Measurements from ENCODE around the gene INAFM1.

The INAFM1 gene

DNA sequence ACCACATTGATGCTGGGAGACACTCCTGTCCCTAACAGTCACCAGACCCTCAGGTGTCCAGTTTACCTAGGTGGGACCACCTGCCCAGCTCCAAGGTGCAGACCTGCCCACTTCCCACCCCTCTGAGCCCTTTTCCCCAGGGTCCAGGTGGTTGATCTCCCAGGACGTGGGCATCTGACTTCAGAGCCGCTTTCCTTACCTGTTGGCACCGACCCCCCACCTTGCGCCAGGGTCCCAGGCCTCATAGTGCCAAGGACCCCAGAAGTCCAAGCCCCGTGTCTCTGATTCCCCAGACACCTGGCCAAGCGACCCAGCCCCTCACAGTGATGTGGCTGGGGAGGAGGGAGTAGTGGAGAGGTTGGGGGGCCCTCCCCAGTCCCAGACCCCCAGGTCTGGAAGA lies 34.1 kb upstream of the INAFM1 start:
- TF ChIP-seq, protein P1, sequence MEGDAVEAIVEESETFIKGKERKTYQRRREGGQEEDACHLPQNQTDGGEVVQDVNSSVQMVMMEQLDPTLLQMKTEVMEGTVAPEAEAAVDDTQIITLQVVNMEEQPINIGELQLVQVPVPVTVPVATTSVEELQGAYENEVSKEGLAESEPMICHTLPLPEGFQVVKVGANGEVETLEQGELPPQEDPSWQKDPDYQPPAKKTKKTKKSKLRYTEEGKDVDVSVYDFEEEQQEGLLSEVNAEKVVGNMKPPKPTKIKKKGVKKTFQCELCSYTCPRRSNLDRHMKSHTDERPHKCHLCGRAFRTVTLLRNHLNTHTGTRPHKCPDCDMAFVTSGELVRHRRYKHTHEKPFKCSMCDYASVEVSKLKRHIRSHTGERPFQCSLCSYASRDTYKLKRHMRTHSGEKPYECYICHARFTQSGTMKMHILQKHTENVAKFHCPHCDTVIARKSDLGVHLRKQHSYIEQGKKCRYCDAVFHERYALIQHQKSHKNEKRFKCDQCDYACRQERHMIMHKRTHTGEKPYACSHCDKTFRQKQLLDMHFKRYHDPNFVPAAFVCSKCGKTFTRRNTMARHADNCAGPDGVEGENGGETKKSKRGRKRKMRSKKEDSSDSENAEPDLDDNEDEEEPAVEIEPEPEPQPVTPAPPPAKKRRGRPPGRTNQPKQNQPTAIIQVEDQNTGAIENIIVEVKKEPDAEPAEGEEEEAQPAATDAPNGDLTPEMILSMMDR (IDR thresholded peaks at IDR 0.05; ENCODE audit: insufficient read depth, low read length, missing control alignments), result no peak
- CTCF ChIA-PET, result interaction anchor here (0.7 to 2.5 kb wide), 4 partner anchors 8 to 30 kb away, joined by 3 to 12 read pairs (median 4); partner anchors contain the start of gene CCDC9
- no peak for DNase-seq (ENCODE audit: low read depth, low spot score)
- H3K4me3 ChIP-seq (ENCODE audit: low read depth, low read length), result no peak overlapping the region; the same call in 1 of the 2 replicates
- POLR2A ChIA-PET, result interaction anchor here (0.6 to 0.9 kb wide), 2 partner anchors 15 to 30 kb away, joined by 3 to 4 read pairs; no protein-coding TSS in a partner anchor

GRCh38 chr19:47240996-47241918 lies 33.4 kb upstream of the INAFM1 start:
- DNase-seq (ENCODE audit: low read depth, low spot score), result no peak
- ChIA-PET POLR2A (interaction anchor here (0.6 kb wide), 1 partner anchor 31 kb away, joined by 3 read pairs; no protein-coding TSS in a partner anchor), CTCF (interaction anchor here (0.8 to 2.5 kb wide), 3 partner anchors 9 to 30 kb away, joined by 3 to 12 read pairs (median 4); partner anchors contain the start of gene CCDC9)
- H3K4me3 ChIP-seq (ENCODE audit: low read depth, low read length), result peak overlapping the region; percentile 25; the same call in 1 of the 2 replicates
- TF ChIP-seq, protein P1 (IDR thresholded peaks at IDR 0.05; ENCODE audit: insufficient read depth, low read length, missing control alignments), result no peak

DNA sequence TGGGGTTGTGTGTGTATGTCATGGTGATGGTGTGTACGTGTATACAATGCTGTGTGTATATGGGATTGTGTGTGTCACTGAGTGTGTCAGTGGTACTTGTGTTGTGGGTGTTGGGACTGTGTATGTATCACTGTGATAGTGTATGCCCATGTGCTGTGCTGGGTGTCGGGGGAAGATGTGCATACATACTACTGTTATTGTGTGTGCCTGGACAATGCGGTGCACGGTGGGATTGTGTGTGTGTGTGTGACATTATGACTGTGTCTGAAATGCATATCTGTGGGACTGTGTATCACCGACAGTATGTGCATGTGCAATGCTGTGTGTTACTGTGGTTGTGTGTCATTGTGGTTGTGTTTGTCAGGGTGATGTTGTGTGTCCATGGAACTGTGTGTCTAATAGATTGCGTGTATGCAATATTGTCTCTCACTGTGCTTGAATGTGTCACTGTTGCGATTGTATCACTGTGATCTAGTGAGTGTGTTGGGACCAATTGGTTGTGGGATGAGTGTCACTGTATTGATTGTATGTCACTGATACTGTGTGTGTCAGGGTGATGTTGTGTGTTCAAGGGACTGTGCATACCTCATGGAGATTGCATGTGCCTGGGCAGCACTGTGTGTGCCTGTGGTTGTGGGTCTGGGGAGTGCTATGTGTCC lies 32.6 kb upstream of the INAFM1 start:
- ChIA-PET POLR2A (interaction anchor here (2.9 kb wide), 1 partner anchor 15 kb away, joined by 79 read pairs; no protein-coding TSS in a partner anchor), CTCF (interaction anchor here (12.4 kb wide), 1 partner anchor 89 kb away, joined by 512 read pairs; no protein-coding TSS in a partner anchor)
- TF ChIP-seq, protein P1 (IDR thresholded peaks at IDR 0.05; ENCODE audit: insufficient read depth, low read length, missing control alignments), result no peak
- no peak overlapping the region for H3K4me3 ChIP-seq (ENCODE audit: low read depth, low read length)
- no peak for DNase-seq (ENCODE audit: low read depth, low spot score)

DNA sequence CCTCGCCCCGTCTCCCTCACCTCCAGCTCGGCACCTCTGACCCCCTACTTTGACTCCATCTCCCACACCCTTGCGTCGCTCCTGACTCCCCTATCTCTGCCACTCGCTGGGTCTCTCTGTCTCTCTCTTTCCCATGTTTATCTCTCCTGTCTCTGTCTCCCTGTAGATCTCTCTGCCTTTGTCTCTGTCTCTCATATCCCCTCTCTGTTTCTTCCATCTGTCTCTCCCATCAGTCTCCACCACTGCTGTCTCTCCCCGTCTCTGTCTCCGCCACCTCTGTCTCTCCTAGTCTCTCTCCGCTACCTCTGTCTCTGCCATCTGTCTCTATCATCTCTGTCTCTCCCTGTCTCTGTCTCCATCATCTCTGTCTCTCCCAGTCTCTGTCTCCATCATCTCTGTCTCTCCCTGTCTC lies 31.3 kb upstream of the INAFM1 start:
- POLR2A ChIA-PET, result interaction anchor here (0.6 to 2.9 kb wide), 3 partner anchors 11 to 130 kb away, joined by 4 to 79 read pairs (median 5); partner anchors contain the start of gene ZC3H4
- CTCF ChIA-PET, result interaction anchor here (1.5 to 15.8 kb wide), 8 partner anchors 11 to 163 kb away, joined by 6 to 570 read pairs (median 63); partner anchors contain the start of gene CCDC9
- peak overlapping the region; percentile 57 for H3K4me3 ChIP-seq (ENCODE audit: low read depth, low read length)
- DNase-seq (ENCODE audit: low read depth, low spot score), result no peak
- TF ChIP-seq, protein P1 (IDR thresholded peaks at IDR 0.05; ENCODE audit: insufficient read depth, low read length, missing control alignments), result no peak

- DNase-seq (ENCODE audit: low read depth, low spot score), result peak; percentile 77
- POLR2A ChIA-PET, result interaction anchor here (0.5 to 2.9 kb wide), 16 partner anchors 9 to 458 kb away, joined by 3 to 79 read pairs (median 4); partner anchors contain the start of genes CCDC9 and ZC3H4
- CTCF ChIA-PET, result interaction anchor here (0.6 to 15.8 kb wide), 28 partner anchors 9 to 232 kb away, joined by 3 to 570 read pairs (median 10); partner anchors contain the start of genes CCDC9, DHX34, INAFM1 and SAE1
- peak overlapping the region; percentile 57 for H3K4me3 ChIP-seq (ENCODE audit: low read depth, low read length)
- TF ChIP-seq, protein P1 (IDR thresholded peaks at IDR 0.05; ENCODE audit: insufficient read depth, low read length, missing control alignments), result peak; percentile 97
Measured at GRCh38 chr19:47243776-47244547, 30.7 kb upstream of the INAFM1 start.
